PFSK-1 (cell line): Measurements from ENCODE around the gene ACSL3.

Experiments
- POLR2AphosphoS5 ChIP-seq: IDR thresholded peaks from 2 replicates; pipeline ENCODE4 v1.6.1; 2012; ENCODE audit warnings: low read depth, mild to moderate bottlenecking, control low read depth, low read length, moderate library complexity
- REST ChIP-seq, 2 experiments: IDR thresholded peaks; 2 replicates each; pipeline versions ENCODE4 v1.6.1 to v1.8.0; 2011 to 2012; ENCODE audit warnings: low read depth in 2 of 2, low read length in 2 of 2, control low read depth in 1 of 2, inconsistent platforms in 1 of 2, mild to moderate bottlenecking in 1 of 2, moderate library complexity in 1 of 2; ENCODE audit not compliant: insufficient read depth in 1 of 2
- SIN3A ChIP-seq: IDR thresholded peaks from 2 replicates; pipeline ENCODE4 v1.6.1; 2012; ENCODE audit warnings: mild to moderate bottlenecking, low read length, moderate library complexity, borderline replicate concordance; ENCODE audit not compliant: insufficient read depth
- TAF1 ChIP-seq: IDR thresholded peaks from 2 replicates; pipeline ENCODE4 v1.6.1; 2012; ENCODE audit warnings: low read length, control low read depth, borderline replicate concordance; ENCODE audit not compliant: insufficient read depth

GRCh38 chr2:222895144-222895543, 34.3 kb downstream of the ACSL3 start:
- TF ChIP-seq REST (IDR thresholded peaks at IDR 0.05; ENCODE audit: insufficient read depth in 1 of 2, low read depth in 2 of 2, low read length in 2 of 2) (no peak), TAF1 (no peak), POLR2AphosphoS5 (no peak), SIN3A (no peak)
